ENCODE measurements around the gene HECW1.
"Not testable (repeated sequence)": the region's sequence is repeated elsewhere in the genome, so short reads cannot be mapped to it uniquely, and the experiment has no call there.

Gene HECW1

DNA sequence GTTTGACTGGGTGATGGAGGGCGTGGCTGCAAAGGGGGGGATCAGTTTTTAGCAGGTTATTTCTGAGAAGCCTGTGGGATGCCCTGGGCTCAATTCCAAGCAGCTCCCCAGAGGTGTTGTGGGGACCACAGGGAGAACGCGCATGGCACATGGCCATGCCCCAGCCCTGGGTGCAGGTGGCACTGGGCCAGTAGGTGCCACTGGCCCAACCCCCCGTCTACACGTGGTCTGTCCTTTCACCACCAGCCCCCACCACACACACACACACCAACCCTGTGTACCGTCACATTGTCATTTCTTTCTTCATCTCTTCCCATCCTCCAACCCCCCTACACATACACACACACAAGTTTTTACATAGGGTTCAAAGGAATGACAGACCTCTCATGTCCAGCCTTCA, 355.4 kb downstream of the HECW1 start:
- no peak for DNase-seq (ENCODE audit: low read depth)

- peak; percentile 37 for DNase-seq (ENCODE audit: low read depth)
Measured at GRCh38 chr7:43469051-43469450, 356.6 kb downstream of the HECW1 start.

DNA sequence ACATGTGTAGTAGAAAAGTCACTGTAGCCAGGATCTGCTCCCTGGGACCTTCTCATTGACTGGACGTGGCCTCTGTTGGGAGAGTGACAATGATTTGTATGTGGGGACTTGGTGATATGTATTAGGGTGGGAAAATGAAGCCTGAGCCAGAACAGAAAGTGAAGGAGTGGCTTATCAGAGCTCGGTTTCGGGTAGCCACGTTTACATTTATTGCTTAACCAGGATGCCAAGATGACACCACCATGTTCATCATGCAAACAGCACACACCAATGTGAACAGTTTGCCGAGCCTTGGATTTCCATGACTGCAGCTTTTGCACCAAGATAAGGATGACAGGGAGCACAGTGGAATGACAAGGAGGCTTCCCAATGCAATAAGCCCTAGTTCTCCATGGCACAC, 357.7 kb downstream of the HECW1 start:
- peak; percentile 65 for DNase-seq (ENCODE audit: low read depth)

- DNase-seq (ENCODE audit: low read depth): no peak
Measured at GRCh38 chr7:43475983-43476382, 363.5 kb downstream of the HECW1 start.

GRCh38 chr7:43476896-43477295, 364.4 kb downstream of the HECW1 start:
- no peak for DNase-seq (ENCODE audit: low read depth)

DNA sequence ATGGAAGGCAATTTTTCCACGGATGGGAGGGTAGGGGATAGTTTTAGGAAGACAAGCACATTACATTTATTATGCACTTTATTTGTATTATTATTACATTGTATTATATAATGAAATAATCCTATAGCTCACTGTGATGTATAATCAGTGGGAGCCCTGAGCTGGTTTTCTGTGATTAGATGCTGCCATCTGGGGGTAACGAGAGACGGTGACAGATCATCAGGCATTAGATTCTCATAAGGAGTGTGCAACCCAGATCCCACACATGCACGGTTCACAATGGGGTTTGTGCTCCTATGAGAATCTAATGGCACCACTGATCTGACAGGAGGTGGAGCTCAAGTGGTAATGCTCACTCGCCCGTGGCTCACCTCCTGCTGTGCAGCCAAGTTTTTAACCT, 366.6 kb downstream of the HECW1 start:
- no peak for DNase-seq (ENCODE audit: low read depth)

DNA sequence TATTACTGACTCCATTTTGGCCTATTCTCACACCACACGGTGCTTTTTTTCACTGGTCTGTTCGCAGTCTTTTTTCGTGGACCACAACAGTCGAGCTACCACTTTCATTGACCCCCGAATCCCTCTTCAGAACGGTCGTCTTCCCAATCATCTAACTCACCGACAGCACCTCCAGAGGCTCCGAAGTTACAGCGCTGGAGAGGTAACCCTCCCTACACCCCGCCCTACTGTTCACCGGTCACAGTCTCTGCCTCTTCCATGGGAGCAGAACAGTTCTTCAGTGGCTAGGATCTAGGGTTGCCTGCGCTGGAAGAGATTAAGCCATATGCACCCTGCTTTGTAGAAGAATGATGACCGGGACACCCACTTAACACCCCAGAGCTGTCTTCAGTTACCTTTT, 367.1 kb downstream of the HECW1 start:
- DNase-seq (ENCODE audit: low read depth): no peak

DNA sequence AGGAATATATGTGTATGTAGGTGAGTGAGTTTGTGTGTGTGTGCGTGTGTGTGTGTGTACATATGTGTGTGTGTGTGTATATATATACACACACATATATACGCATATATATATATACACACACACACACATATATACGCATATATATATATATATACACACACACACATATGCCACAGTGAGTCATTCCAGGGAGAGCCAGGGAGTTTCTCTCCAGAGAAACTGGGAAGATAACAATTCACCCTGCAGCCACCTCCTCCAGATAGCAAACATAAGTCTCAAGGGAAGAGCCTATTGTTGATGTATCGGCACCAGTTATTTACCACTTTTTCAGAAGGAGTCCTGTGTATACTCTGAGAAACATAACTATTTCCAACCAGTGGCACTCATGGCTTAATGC, 368.1 kb downstream of the HECW1 start:
- DNase-seq (ENCODE audit: low read depth): peak; percentile 60

DNA sequence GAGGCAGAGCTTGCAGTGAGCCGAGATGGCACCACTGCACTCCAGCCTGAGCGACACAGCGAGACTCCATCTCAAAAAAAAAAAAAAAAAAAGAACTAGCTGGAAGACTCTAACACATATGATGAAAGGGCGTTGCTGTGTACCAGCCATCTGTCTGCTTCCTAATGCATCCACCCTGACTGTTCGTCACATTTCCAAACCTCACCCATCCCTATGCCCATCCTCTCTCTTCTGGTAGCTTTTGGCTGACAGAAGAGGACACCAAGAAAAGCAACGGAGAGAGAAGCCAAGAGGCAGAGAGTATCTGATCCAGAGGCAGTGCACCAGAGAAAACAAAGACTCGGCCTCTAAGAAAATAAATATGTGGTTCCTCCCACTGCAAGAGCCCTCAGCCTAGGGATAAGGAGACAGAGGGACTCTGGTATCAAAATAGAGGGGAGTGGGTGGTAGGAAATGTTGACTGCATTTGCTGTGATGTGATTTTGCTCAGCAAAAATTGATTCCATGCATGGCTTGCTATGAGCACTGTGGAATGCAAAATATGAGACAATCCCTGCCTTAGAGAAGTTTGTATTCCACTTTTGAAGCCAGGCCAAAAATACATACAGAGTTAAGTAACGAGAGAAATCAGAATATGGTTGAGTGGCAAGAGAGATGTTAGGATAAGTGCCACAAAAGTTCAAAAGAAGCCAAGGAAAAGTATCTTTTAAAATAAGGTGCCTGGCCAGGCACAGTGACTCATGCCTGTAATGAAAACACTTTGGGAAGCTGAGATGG, 369.6 kb downstream of the HECW1 start:
- no peak for DNase-seq (ENCODE audit: low read depth)

DNA sequence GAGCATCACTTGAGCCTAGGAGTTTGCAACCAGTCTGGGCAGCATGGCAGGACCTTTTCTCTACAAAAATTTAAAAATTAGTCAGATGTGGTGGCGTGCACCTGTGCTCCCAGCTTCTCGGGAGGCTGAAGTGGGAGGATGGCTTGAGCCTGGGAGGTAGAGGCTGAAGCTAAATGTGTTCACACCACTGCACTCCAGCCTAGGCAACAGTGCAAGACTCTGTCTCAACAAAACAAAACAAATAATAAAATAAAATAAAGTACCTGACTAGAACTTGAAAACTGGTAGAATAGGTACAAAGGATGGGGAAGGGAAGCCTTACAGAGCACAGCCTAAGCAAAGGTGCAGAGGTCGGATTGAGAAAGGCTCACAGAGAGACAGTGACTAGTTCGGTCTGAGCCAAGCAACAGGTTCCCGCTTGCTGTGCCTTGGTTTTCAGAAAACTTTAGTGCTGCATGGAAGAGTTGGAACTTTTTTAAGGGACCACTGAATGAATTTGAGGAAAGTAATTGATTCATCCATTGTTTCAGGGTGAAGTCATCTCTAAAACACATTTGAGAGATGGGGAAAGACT, 370.3 kb downstream of the HECW1 start:
- DNase-seq (ENCODE audit: low read depth): no peak

- no peak for DNase-seq (ENCODE audit: low read depth)
Measured at GRCh38 chr7:43484678-43485395, 372.4 kb downstream of the HECW1 start.

GRCh38 chr7:43485580-43485979, 373.1 kb downstream of the HECW1 start:
- no peak for DNase-seq (ENCODE audit: low read depth)

GRCh38 chr7:43486008-43486407, 373.6 kb downstream of the HECW1 start:
- not testable (repeated sequence) for DNase-seq (ENCODE audit: low read depth)

- no peak for DNase-seq (ENCODE audit: low read depth)
Measured at GRCh38 chr7:43486634-43487033, 374.2 kb downstream of the HECW1 start.

DNA sequence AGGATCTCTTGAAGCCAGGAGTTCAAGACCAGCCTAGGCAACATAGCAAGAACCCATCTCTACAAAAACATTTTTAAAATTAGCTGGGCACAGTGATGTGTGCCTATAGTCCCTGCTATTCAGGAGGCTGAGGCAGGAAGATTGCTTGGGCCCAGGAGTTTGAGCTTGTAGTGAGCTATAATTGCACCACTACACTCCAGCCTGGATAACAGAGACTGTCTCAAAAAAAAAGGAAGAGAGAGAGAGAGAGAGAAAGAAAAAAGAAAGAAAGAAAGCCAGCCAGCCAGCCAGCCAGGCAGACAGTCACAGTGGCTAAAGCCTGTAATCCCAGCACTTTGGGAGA, 375.3 kb downstream of the HECW1 start:
- no peak for DNase-seq (ENCODE audit: low read depth)

GRCh38 chr7:43489257-43489656, 376.8 kb downstream of the HECW1 start:
- no peak for DNase-seq (ENCODE audit: low read depth)

DNA sequence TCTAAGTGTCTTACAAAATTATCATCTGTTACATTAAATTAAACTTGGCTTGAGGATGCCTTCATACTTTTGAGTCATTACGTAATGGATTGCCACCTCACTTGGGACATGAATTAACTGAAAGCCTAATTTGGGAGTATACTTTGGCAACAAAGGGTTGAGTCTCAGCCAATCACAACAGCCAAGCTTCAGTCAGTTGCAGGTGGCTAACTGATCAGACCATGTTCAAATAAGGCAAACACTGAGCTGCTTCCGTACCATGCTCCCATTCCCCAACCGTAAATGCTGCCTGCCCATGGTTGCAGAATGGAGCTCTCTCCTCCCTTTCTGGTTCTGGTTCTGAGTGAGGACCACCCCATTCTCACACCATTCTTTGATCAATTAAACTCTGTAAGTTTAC, 377.6 kb downstream of the HECW1 start:
- no peak for DNase-seq (ENCODE audit: low read depth)

- no peak for DNase-seq (ENCODE audit: low read depth)
Measured at GRCh38 chr7:43491123-43491522, 378.7 kb downstream of the HECW1 start.

- peak; percentile 57 for DNase-seq (ENCODE audit: low read depth)
Measured at GRCh38 chr7:43491984-43492383, 379.5 kb downstream of the HECW1 start.

- no peak for DNase-seq (ENCODE audit: low read depth)
Measured at GRCh38 chr7:43492896-43493295, 380.4 kb downstream of the HECW1 start.

DNA sequence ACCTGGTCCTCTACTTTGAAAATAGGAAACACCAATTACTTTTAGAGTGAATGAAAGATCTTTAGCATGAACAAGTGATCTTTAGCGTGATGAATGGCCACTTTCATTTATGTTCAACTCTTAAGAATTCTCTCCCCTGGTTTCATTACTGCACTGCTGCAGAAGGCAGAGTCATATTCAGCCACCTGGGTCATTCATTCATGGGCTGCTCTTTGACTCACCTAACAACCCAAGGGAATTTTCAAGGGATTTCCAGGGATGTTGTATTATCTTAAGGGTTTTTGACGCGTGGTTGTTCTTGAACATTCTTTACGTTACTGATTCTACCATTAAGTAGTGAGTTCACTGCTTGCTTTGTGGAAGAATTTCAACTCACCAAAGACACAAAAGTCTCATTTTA, 383.1 kb downstream of the HECW1 start:
- no peak for DNase-seq (ENCODE audit: low read depth)

GRCh38 chr7:43496596-43496995, 384.1 kb downstream of the HECW1 start:
- no peak for DNase-seq (ENCODE audit: low read depth)

DNA sequence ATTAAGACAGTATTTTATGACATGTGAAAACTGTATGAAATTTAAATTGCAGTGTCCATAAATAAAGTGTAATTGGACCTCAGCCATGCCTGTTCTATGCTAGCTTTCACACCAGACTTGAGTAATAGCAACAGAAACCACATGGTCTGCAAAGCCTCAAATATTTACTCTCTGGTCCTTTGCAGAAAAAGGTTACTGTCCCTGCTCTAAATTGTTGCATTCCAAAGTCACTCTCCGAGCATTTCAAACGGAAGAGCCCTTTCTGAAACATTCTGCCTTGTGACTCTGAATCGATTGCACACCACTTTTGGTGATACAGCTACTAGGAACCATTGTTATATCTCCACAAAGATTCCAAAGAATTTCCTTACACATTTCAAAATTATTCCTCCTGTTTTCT, 389.4 kb downstream of the HECW1 start:
- peak; percentile 76 for DNase-seq (ENCODE audit: low read depth)

Measured in amniotic epithelial cell (primary cell).